Nephron (organoid): Measurements from ENCODE around the gene PJA2.
A peak's percentile ranks its signal among the peaks of the same experiment; 100 is the strongest.
"Not testable (repeated sequence)": the region's sequence is repeated elsewhere in the genome, so short reads cannot be mapped to it uniquely, and the experiment has no call there.

Experiments
- H3K27ac Mint-ChIP-seq, 3 experiments: 2 replicates each; pipeline ENCODE4 v1.8.0; 2020; ENCODE audit warnings: mixed read lengths in 3 of 3, mild to moderate bottlenecking in 2 of 3, moderate library complexity in 1 of 3
- H3K27me3 Mint-ChIP-seq: 2 replicates; pipeline ENCODE4 v1.8.0; 2021; ENCODE audit warnings: low read depth, mild to moderate bottlenecking, moderate library complexity, mixed read lengths
- H3K36me3 Mint-ChIP-seq: 2 replicates; pipeline ENCODE4 v1.8.0; 2020; ENCODE audit warnings: low read depth, mixed read lengths
- H3K4me1 Mint-ChIP-seq: 2 replicates; pipeline ENCODE4 v1.8.0; 2020; ENCODE audit warnings: mixed read lengths
- H3K4me3 Mint-ChIP-seq, 3 experiments: 2 replicates each; pipeline ENCODE4 v1.8.0; 2020; ENCODE audit warnings: mild to moderate bottlenecking in 3 of 3, mixed read lengths in 3 of 3, moderate library complexity in 2 of 3
- H3K9me3 Mint-ChIP-seq: 2 replicates; pipeline ENCODE4 v1.8.0; 2020; ENCODE audit warnings: mixed read lengths
- TF ChIP-seq, protein P1 (sequence below), 3 experiments: fragments of 200-600 bp; sonication (generic); IDR thresholded peaks; one replicate each; pipeline ENCODE4 v1.5.0; 2021; ENCODE audit warnings: antibody characterized with exemption in 3 of 3; ENCODE audit not compliant: unreplicated experiment in 3 of 3

The PJA2 gene

DNA sequence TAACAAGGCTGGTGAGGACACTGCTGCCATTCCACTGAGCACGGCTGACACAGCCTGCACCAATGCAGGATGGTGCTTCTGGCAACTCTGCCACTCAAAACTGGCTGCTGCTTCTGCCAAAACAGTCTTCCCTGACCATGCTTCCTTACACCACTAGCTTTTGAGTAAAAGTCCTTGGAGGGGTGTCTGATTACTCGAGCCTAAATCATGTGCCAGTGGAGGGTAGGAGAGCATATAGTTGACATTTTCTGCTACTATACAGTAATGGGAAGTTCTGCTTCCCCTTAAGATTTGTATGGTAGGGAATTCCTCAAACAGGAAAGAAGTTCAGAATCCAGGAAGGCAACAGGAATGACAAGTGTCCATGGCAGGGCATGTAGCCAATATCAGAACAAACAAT is 12.2 kb upstream of the PJA2 start:
- Mint-ChIP-seq H3K4me3 (no peak overlapping the region), H3K36me3 (no peaks in the 10 kb centered on the region)
- TF ChIP-seq, protein P1, sequence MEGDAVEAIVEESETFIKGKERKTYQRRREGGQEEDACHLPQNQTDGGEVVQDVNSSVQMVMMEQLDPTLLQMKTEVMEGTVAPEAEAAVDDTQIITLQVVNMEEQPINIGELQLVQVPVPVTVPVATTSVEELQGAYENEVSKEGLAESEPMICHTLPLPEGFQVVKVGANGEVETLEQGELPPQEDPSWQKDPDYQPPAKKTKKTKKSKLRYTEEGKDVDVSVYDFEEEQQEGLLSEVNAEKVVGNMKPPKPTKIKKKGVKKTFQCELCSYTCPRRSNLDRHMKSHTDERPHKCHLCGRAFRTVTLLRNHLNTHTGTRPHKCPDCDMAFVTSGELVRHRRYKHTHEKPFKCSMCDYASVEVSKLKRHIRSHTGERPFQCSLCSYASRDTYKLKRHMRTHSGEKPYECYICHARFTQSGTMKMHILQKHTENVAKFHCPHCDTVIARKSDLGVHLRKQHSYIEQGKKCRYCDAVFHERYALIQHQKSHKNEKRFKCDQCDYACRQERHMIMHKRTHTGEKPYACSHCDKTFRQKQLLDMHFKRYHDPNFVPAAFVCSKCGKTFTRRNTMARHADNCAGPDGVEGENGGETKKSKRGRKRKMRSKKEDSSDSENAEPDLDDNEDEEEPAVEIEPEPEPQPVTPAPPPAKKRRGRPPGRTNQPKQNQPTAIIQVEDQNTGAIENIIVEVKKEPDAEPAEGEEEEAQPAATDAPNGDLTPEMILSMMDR (IDR thresholded peaks at IDR 0.05; ENCODE audit: unreplicated experiment in 3 of 3) = no peak

DNA sequence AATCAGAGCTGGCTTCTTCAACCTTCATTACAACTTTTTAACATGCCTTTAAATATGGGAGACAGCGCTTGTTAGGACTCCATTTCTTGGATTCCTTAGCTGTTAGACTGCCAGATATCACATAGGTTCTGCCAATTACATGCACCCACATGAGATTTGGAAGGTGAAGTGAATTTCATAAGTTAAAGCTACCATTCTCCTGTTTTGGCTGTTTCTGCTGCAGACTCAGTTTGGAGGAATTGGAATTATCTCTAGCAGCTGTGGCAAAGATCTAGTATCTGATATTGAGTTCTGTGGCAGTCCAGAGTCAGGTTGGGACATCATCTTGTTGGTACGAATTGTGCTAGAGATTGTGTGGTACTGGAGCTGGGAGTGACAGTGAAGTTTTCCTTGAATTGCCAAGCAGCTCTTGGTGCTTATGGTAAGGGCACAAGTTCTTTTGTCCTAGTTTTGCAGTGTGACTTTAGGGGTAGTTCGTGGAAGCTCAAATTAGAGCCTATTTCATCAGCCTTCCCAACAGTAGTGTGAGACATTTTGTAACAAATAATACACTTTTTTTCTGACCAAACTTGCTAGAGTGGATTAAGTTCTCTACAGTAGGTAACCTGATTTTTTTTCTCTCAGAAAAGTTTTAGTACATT is 9.1 kb upstream of the PJA2 start:
- peaks cover 16% of the 10 kb centered on the region for H3K9me3 Mint-ChIP-seq
- no peaks in the 10 kb centered on the region for H3K4me1 Mint-ChIP-seq
- TF ChIP-seq, protein P1 (IDR thresholded peaks at IDR 0.05; ENCODE audit: unreplicated experiment in 3 of 3) = no peak
- no peak overlapping the region for H3K4me3 Mint-ChIP-seq
- H3K27me3 Mint-ChIP-seq = no peaks in the 10 kb centered on the region
- H3K36me3 Mint-ChIP-seq = peaks cover 4% of the 10 kb centered on the region
- H3K27ac Mint-ChIP-seq = no peak overlapping the region

More for the DNA sequence above, 12.2 kb upstream of the PJA2 start:
- Mint-ChIP-seq H3K9me3 (peaks cover 2% of the 10 kb centered on the region), H3K27ac (no peak overlapping the region), H3K4me1 (peaks cover 6% of the 10 kb centered on the region), H3K27me3 (no peaks in the 10 kb centered on the region)

DNA sequence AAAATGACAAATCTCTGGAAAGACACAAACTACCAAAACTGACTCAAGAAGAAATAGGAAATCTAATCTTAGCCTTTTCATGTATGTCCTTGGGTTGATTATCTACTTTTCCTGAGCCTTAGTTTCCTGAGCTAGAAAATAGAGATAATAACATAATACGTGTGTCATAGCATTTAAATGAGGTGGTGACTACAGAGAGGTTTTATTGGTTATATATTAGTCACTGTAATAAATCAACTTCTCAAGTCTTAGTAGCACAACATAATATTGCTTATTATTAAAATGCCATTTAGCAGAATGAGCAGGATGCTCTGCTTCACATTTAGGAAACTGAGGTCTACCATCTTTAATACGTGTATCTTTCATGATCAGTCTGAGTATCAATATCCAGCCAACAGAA is 7.1 kb upstream of the PJA2 start:
- Mint-ChIP-seq H3K36me3 (peaks cover 4% of the 10 kb centered on the region), H3K4me1 (no peaks in the 10 kb centered on the region), H3K27ac (no peak overlapping the region), H3K27me3 (no peaks in the 10 kb centered on the region), H3K4me3 (no peak overlapping the region), H3K9me3 (peaks cover 20% of the 10 kb centered on the region)
- TF ChIP-seq, protein P1 (IDR thresholded peaks at IDR 0.05; ENCODE audit: unreplicated experiment in 3 of 3) = no peak

DNA sequence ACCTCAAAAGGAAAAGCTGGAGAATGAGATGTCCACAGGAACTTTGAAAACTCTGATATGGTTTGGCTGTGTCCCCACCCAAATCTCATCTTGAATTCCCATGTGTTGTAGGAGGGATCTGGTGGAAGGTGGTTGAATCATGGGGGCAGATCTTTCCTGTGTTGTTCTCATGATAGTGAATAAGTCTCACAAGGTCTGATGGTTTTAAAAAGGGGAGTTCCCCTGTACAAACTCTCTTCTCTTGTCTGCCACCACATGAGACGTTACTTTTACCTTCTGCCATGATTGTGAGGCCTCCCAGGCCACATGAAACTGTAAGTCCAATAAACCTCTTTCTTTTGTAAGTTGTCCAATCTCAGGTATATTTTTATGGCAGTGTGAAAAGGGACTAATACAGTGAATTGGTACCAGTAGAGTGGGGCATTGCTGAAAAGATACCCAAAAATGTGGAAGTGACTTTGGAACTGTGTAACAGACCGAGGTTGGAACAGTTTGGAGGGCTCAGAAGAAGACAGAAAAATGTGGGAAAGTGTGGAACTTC is 4.2 kb upstream of the PJA2 start:
- H3K27ac Mint-ChIP-seq = peak overlapping the region in 2 of 3 experiments; percentile 45 to 81
- H3K4me3 Mint-ChIP-seq, H3K27me3 Mint-ChIP-seq, H3K36me3 Mint-ChIP-seq, H3K4me1 Mint-ChIP-seq: not testable (repeated sequence)
- H3K9me3 Mint-ChIP-seq = peaks cover 20% of the 10 kb centered on the region

DNA sequence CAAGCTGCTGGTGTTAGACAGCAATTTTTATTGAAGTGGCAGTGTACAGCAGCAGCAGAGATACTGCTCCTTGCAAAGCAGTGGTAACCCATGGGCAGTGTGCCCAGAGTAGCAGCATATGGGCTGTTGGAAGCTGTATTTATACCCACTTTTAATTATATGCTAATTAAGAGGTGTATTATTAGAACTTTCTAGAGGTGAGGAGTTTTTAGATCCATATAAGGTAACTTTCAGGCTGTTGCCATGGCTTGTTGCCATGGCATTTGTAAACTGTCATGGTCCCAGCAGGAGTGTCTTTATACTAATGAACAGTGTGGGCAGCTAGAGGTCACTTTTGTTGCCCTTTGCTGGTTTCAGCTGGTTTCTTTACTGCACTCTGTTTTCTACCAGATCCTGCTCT is 3.7 kb upstream of the PJA2 start:
- peak overlapping the region in 1 of 3 experiments; percentile 81 for H3K27ac Mint-ChIP-seq
- H3K9me3 Mint-ChIP-seq = peaks cover 20% of the 10 kb centered on the region
- H3K4me3 Mint-ChIP-seq = no peak overlapping the region
- no peaks in the 10 kb centered on the region for H3K27me3 Mint-ChIP-seq
- TF ChIP-seq, protein P1 (IDR thresholded peaks at IDR 0.05; ENCODE audit: unreplicated experiment in 3 of 3) = no peak
- peaks cover 4% of the 10 kb centered on the region for H3K36me3 Mint-ChIP-seq
- H3K4me1 Mint-ChIP-seq = peaks cover 5% of the 10 kb centered on the region

DNA sequence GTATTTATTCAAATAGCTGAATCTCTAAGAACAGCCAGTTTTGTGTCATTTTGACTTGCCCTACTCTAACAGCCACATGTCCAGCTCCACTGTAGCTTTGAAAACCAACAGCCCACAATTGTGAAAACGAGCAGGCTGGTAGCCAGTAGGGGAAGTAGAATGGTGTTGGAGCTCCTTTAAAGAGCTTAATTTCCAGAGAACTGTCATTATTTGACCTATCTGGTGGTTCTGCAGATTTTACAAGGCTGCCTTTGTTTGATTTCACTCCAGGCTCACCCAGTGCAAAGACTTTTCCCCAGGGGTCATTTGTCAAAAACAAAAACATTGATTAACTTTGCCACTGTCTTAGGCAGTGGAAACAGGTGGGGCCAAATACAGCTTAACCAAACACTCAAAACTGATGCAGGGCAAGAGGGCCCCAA is 3.2 kb upstream of the PJA2 start:
- Mint-ChIP-seq H3K27me3 (no peaks in the 10 kb centered on the region), H3K4me3 (no peak overlapping the region), H3K4me1 (peaks cover 5% of the 10 kb centered on the region), H3K9me3 (peaks cover 20% of the 10 kb centered on the region), H3K27ac (peak overlapping the region in 2 of 3 experiments; percentile 30 to 81), H3K36me3 (peaks cover 4% of the 10 kb centered on the region)
- TF ChIP-seq, protein P1 (IDR thresholded peaks at IDR 0.05; ENCODE audit: unreplicated experiment in 3 of 3) = no peak
